ENCODE results near the gene TNFSF10. TPM values are rescaled to one million over a fixed set of nuclear protein-coding genes. Genes with fewer than 3 reads are reported as not detected.

Gene TNFSF10
- total and polyA plus RNA-seq, 2 of the 8 experiments (the other 6 are each of a cell fraction or from before 2014, with no cell fraction given), result 0.06 TPM; not detected in 1

DNA sequence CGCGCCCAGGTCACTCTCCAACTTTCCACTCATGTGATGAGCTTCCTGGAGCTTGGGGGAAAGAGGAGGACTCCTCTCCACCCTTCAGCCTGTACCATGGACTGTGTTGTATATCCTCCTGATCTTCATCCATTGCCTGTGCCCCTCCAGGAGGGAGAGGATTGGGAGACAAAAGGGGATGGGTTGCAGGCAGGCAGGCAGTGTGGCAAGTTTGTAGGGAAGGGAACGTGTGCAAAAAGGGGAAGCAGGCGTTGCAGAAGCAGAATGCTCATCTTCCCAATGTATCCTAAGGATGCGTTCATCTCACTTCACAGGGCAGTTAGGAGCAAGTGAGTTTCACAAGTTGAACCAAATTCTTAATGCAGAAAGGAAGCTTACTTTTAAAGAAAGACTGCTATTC, 46.9 kb downstream of the TNFSF10 start (continued):
- TF ChIP-seq USF2 (IDR thresholded peaks at IDR 0.05; ENCODE audit: low read length) (no peak), GABPA (IDR thresholded peaks at IDR 0.05; ENCODE audit: borderline replicate concordance, insufficient read depth, low read length) (no peak), CHD2 (IDR thresholded peaks at IDR 0.05; ENCODE audit: low read length) (no peak), CEBPB (IDR thresholded peaks at IDR 0.05; ENCODE audit: low read depth, low read length) (no peak), EP300 (IDR thresholded peaks at IDR 0.05; ENCODE audit: borderline replicate concordance in 1 of 2, low read depth in 2 of 2, low read length in 2 of 2) (no peak), CTBP2 (IDR thresholded peaks at IDR 0.05; ENCODE audit: borderline replicate concordance, insufficient read depth, insufficient read length, low read length) (no peak), MAFK (IDR thresholded peaks at IDR 0.05; ENCODE audit: low read depth, low read length) (no peak), ZNF274 (IDR thresholded peaks at IDR 0.05; ENCODE audit: borderline replicate concordance, extremely low read depth, low read length) (no peak), FOSL1 (IDR thresholded peaks at IDR 0.05; ENCODE audit: insufficient read depth, low read depth, low read length) (no peak), TCF12 (IDR thresholded peaks at IDR 0.05; ENCODE audit: low read depth, low read length) (no peak)

All from H1 (cell line).